MM.1S (cell line): ENCODE data around the gene DCUN1D5.

ENCODE experiments used
- DNase-seq: peaks from one replicate; pipeline ENCODE4 v3.0.0-alpha.2; 2015
- H2AFZ ChIP-seq: fragments of 300-600 bp; sonication (generic); 2 replicates; pipeline ENCODE4 v1.6.0; 2016; ENCODE audit warnings: antibody characterized with exemption, low read length
- H3F3A ChIP-seq: fragments of 300-600 bp; sonication (generic); 2 replicates; pipeline ENCODE4 v1.6.1; 2016; ENCODE audit warnings: mild to moderate bottlenecking, antibody characterized with exemption, low read length, moderate library complexity, mixed read lengths; ENCODE audit not compliant: insufficient read depth
- H3K27ac ChIP-seq: fragments of 300-600 bp; sonication (generic); 2 replicates; pipeline ENCODE4 v1.5.1; 2016; ENCODE audit warnings: mild to moderate bottlenecking, low read length
- H3K27me3 ChIP-seq: fragments of 300-600 bp; sonication (generic); replicated peaks from 2 replicates; pipeline ENCODE4 v1.6.0; 2016; ENCODE audit warnings: low read length; ENCODE audit not compliant: insufficient read depth
- H3K36me3 ChIP-seq: fragments of 300-600 bp; sonication (generic); replicated peaks from 2 replicates; pipeline ENCODE4 v1.6.1; 2016; ENCODE audit warnings: mild to moderate bottlenecking, low read length, mixed read lengths; ENCODE audit not compliant: insufficient read depth
- H3K4me1 ChIP-seq: fragments of 300-600 bp; sonication (generic); 2 replicates; pipeline ENCODE4 v1.6.1; 2016; ENCODE audit warnings: low read length, mixed read lengths
- H3K4me2 ChIP-seq: fragments of 300-600 bp; sonication (generic); 2 replicates; pipeline ENCODE4 v1.6.0; 2016; ENCODE audit warnings: low read depth, low read length
- H3K4me3 ChIP-seq: fragments of 300-600 bp; sonication (generic); 2 replicates; pipeline ENCODE4 v1.5.1; 2016; ENCODE audit warnings: low read length, mixed read lengths
- H3K79me2 ChIP-seq: fragments of 300-600 bp; sonication (generic); 2 replicates; pipeline ENCODE4 v1.6.1; 2016; ENCODE audit warnings: mixed run types, low read length, mixed read lengths
- H3K9ac ChIP-seq: fragments of 300-600 bp; sonication (generic); 2 replicates; pipeline ENCODE4 v1.6.1; 2016; ENCODE audit warnings: low read length, mixed read lengths
- H3K9me2 ChIP-seq: fragments of 300-600 bp; sonication (generic); replicated peaks from 2 replicates; pipeline ENCODE4 v1.6.1; 2016; ENCODE audit warnings: mild to moderate bottlenecking, low read length, mixed read lengths; ENCODE audit not compliant: insufficient read depth
- H3K9me3 ChIP-seq: fragments of 300-600 bp; sonication (generic); replicated peaks from 2 replicates; pipeline ENCODE4 v1.6.1; 2016; ENCODE audit warnings: mild to moderate bottlenecking, low read length, mixed read lengths; ENCODE audit not compliant: insufficient read depth
- H4K20me1 ChIP-seq: fragments of 300-600 bp; sonication (generic); 2 replicates; pipeline ENCODE4 v1.6.1; 2016; ENCODE audit warnings: mild to moderate bottlenecking, low read length, moderate library complexity, mixed read lengths; ENCODE audit not compliant: insufficient read depth
- CTCF ChIP-seq: fragments of 300-600 bp; sonication (generic); IDR thresholded peaks from 2 replicates; pipeline ENCODE4 v1.5.1; 2016; ENCODE audit warnings: antibody characterized with exemption, low read length, mixed read lengths
- EZH2 ChIP-seq: fragments of 300-600 bp; sonication (generic); optimal IDR thresholded peaks from 2 replicates; pipeline ENCODE3; 2017; ENCODE audit warnings: low read depth, mild to moderate bottlenecking, antibody characterized with exemption, low read length, mixed read lengths
- EZH2phosphoT487 ChIP-seq: fragments of 300-600 bp; sonication (generic); IDR thresholded peaks from 2 replicates; pipeline ENCODE4 v1.6.1; 2018; ENCODE audit warnings: antibody characterized with exemption, low read length

DCUN1D5 gene

GRCh38 chr11:103091801-103092524 lies at the start of gene DCUN1D5:
TSS of gene DCUN1D5 (minus strand) at chr11:103092160. CDS start at chr11:103091872, 288 bp downstream.
- H3K27me3 ChIP-seq = no peaks in the 10 kb centered on the region
- peak within 1 kb of the TSS; percentile 95 for H3K4me2 ChIP-seq
- peak within 1 kb of the TSS; percentile 98 for H3K9ac ChIP-seq
- H3K36me3 ChIP-seq = no peaks in the 10 kb centered on the region; the same call in 1 of the 2 replicates
- H3K4me3 ChIP-seq = peak within 1 kb of the TSS; percentile 97
- H3K27ac ChIP-seq = peak within 1 kb of the TSS; percentile 76
- DNase-seq = peak; percentile 96
- TF ChIP-seq EZH2 = no peak
- no peak for TF ChIP-seq EZH2phosphoT487
- no peak for TF ChIP-seq CTCF
- H3K9me3 ChIP-seq = no peaks in the 10 kb centered on the region
- H3F3A ChIP-seq = peaks cover 10% of the 10 kb centered on the region; the same call in 1 of the 2 replicates
- H3K79me2 ChIP-seq = peaks cover 47% of the 10 kb centered on the region
- H3K4me1 ChIP-seq = peaks cover 13% of the 10 kb centered on the region
- H2AFZ ChIP-seq = peak within 1 kb of the TSS; percentile 97
- H3K9me2 ChIP-seq = no peaks in the 10 kb centered on the region
- peaks cover 3% of the 10 kb centered on the region; the same call in 1 of the 2 replicates for H4K20me1 ChIP-seq

- Histone ChIP-seq H3K36me3 (no peaks in the 10 kb centered on the region), H3K9me3 (no peaks in the 10 kb centered on the region), H4K20me1 (no peaks in the 10 kb centered on the region), H3F3A (no peaks in the 10 kb centered on the region), H3K4me3 (no peak overlapping the region), H3K4me2 (no peak overlapping the region), H2AFZ (no peak overlapping the region), H3K27me3 (no peaks in the 10 kb centered on the region), H3K4me1 (no peaks in the 10 kb centered on the region), H3K79me2 (no peaks in the 10 kb centered on the region), H3K27ac (no peak overlapping the region), H3K9ac (no peak overlapping the region), H3K9me2 (no peaks in the 10 kb centered on the region)
- TF ChIP-seq EZH2phosphoT487 (no peak), EZH2 (no peak), CTCF (no peak)
- no peak for DNase-seq
Observed at GRCh38 chr11:103125462-103125861, 33.5 kb upstream of the DCUN1D5 start.

GRCh38 chr11:103114836-103115235 lies 22.9 kb upstream of the DCUN1D5 start:
- no peaks in the 10 kb centered on the region for H4K20me1 ChIP-seq
- no peak for TF ChIP-seq CTCF
- no peak for TF ChIP-seq EZH2phosphoT487
- TF ChIP-seq EZH2 = no peak
- no peaks in the 10 kb centered on the region for H3K79me2 ChIP-seq
- H3F3A ChIP-seq = no peaks in the 10 kb centered on the region
- no peak overlapping the region for H3K9ac ChIP-seq
- H3K9me2 ChIP-seq = no peaks in the 10 kb centered on the region
- H3K4me3 ChIP-seq = no peak overlapping the region
- no peak for DNase-seq
- H3K4me1 ChIP-seq = no peaks in the 10 kb centered on the region
- H3K27ac ChIP-seq = no peak overlapping the region
- H3K4me2 ChIP-seq = no peak overlapping the region
- H3K36me3 ChIP-seq = no peaks in the 10 kb centered on the region
- no peak overlapping the region for H2AFZ ChIP-seq
- no peaks in the 10 kb centered on the region for H3K9me3 ChIP-seq
- no peaks in the 10 kb centered on the region for H3K27me3 ChIP-seq
